Smooth muscle cell of the brain vasculature (primary cell): ENCODE results near the gene TUBB2B.

ENCODE experiments used
- DNase-seq: peaks from one replicate; pipeline ENCODE4 v3.0.0-alpha.2; 2012; ENCODE audit warnings: low read depth, low spot score

Gene TUBB2B

GRCh38 chr6:3233904-3234303 lies 6.5 kb upstream of the TUBB2B start:
- DNase-seq = no peak

GRCh38 chr6:3233321-3233720 lies 5.9 kb upstream of the TUBB2B start:
- no peak for DNase-seq

GRCh38 chr6:3232017-3232945 lies 4.8 kb upstream of the TUBB2B start:
- no peak for DNase-seq

- DNase-seq = no peak
Measured at GRCh38 chr6:3231247-3232016, 4.0 kb upstream of the TUBB2B start.

GRCh38 chr6:3230900-3231246 lies 3.4 kb upstream of the TUBB2B start:
- DNase-seq = no peak

- DNase-seq = no peak
Measured at GRCh38 chr6:3230256-3230882, 2.9 kb upstream of the TUBB2B start.

- no peak for DNase-seq
Measured at GRCh38 chr6:3229566-3230178, 2.2 kb upstream of the TUBB2B start.

GRCh38 chr6:3228771-3229565 lies 1.5 kb upstream of the TUBB2B start:
- DNase-seq = no peak

GRCh38 chr6:3228046-3228671 lies 706 bp upstream of the TUBB2B start:
- no peak for DNase-seq

GRCh38 chr6:3226481-3227362 lies 731 bp downstream of the TUBB2B start:
- no peak for DNase-seq

GRCh38 chr6:3226042-3226441 lies 1.4 kb downstream of the TUBB2B start:
- DNase-seq = no peak

GRCh38 chr6:3222506-3223038 lies 4.9 kb downstream of the TUBB2B start:
- no peak for DNase-seq

- no peak for DNase-seq
Measured at GRCh38 chr6:3221578-3221977, 5.9 kb downstream of the TUBB2B start.

- no peak for DNase-seq
Measured at GRCh38 chr6:3220366-3220765, 7.1 kb downstream of the TUBB2B start.

- DNase-seq = no peak
Measured at GRCh38 chr6:3218266-3218665, 9.2 kb downstream of the TUBB2B start.

GRCh38 chr6:3217286-3217685 lies 10.2 kb downstream of the TUBB2B start:
- no peak for DNase-seq

GRCh38 chr6:3214898-3215297 lies 12.6 kb downstream of the TUBB2B start:
- no peak for DNase-seq

- no peak for DNase-seq
Measured at GRCh38 chr6:3213334-3213695, 14.1 kb downstream of the TUBB2B start.

- no peak for DNase-seq
Measured at GRCh38 chr6:3212261-3212660, 15.2 kb downstream of the TUBB2B start.

GRCh38 chr6:3211681-3212080 lies 15.8 kb downstream of the TUBB2B start:
- no peak for DNase-seq
